Small intestine (tissue), 7 donors: Measurements from ENCODE around the gene TBCD. TPM values are rescaled to one million over a fixed set of nuclear protein-coding genes. Genes with fewer than 3 reads are reported as not detected.

Experiments used
- DNase-seq, 2 donors: peaks; one replicate each; pipeline versions ENCODE4 v3.0.0 to v3.0.0-alpha.2; 2013
- FAIRE-seq: peaks from 2 replicates; lab custom pipeline; 2012; peaks lifted over from hg19 to GRCh38; lab: Jason Lieb, UNC
- H3K27ac ChIP-seq, 3 donors: one replicate each; pipeline ENCODE4 v1.5.1; 2013; ENCODE audit warnings: low read length in 2 of 3, mild to moderate bottlenecking in 2 of 3, control low read depth in 1 of 3, inconsistent platforms in 1 of 3, low read depth in 1 of 3, moderate library complexity in 1 of 3
- H3K27me3 ChIP-seq, 3 donors: one replicate each; pipeline ENCODE4 v1.6.1; 2013; ENCODE audit warnings: low read length in 3 of 3, inconsistent platforms in 1 of 3; ENCODE audit not compliant: control insufficient read depth in 3 of 3, insufficient read depth in 3 of 3
- H3K36me3 ChIP-seq, 3 donors: one replicate each; pipeline ENCODE4 v1.6.1; 2013; ENCODE audit warnings: low read length in 3 of 3, inconsistent platforms in 1 of 3, low read depth in 1 of 3, mild to moderate bottlenecking in 1 of 3, moderate library complexity in 1 of 3; ENCODE audit not compliant: control insufficient read depth in 3 of 3, insufficient read depth in 2 of 3
- H3K4me1 ChIP-seq, 3 donors: one replicate each; pipeline ENCODE4 v1.6.1; 2013; ENCODE audit warnings: low read length in 2 of 3, inconsistent platforms in 1 of 3, low read depth in 1 of 3, mild to moderate bottlenecking in 1 of 3, moderate library complexity in 1 of 3; ENCODE audit not compliant: control insufficient read depth in 3 of 3, insufficient read depth in 2 of 3
- H3K4me3 ChIP-seq, 3 donors: one replicate each; pipeline ENCODE4 v1.5.1; 2013; ENCODE audit warnings: low read length in 3 of 3, control low read depth in 1 of 3, inconsistent platforms in 1 of 3, low read depth in 1 of 3, mild to moderate bottlenecking in 1 of 3, moderate library complexity in 1 of 3
- H3K9me3 ChIP-seq, 2 donors: one replicate each; pipeline ENCODE4 v1.6.1; 2013; ENCODE audit warnings: low read depth in 1 of 2, low read length in 1 of 2; ENCODE audit not compliant: control insufficient read depth in 2 of 2, insufficient read depth in 1 of 2
- WGBS, 3 donors: extraction: QIAGEN DNeasy Blood & Tissue Kit; methylation state at CpG; one replicate each; pipeline ENCODE4 v1.1.7; 2013; 5-methylcytosine and 5-hydroxymethylcytosine counted together
- polyA plus RNA-seq, 4 donors: library from polyadenylated mRNA; stranded (reverse) in 3 of 4; unstranded in 1 of 4; fragments of 200-250 nt in 3 of 4; fragments of 120-200 nt in 1 of 4; gene quantifications; one replicate each; pipeline versions ENCODE4 v1.2.1 to v1.2.3, GENCODE V29; 2013
- donor health status: healthy with polysubstance abuse.
- donor health status: control.
- donor health status: control.
- donor health status: Bipolar disorder and iron deficiency.
- donor health status: healthy.

Gene TBCD
- polyA plus RNA-seq, 4 donors, result 38.7 to 83.7 (median 67.3) TPM

DNA sequence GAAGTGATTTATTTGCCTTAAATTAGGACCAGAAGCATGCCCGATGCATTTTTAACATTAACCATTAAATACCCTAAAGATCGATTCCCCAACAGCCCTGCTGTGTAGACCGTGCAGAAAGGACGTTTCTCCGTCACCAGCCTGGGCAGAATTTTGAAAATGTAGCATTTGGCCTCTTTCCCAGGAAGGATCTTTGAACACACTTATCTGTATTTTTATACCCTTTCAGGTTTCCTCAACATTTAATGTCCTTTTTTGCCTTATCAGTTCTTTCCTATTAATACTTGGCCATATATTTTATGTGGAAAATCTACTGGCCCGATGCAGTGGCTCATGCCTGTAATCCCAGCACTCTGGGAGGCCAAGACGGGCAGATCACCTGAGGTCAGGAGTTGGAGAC, 142.5 kb downstream of the TBCD start:
- Histone ChIP-seq H3K36me3 (peaks cover 0 to 64% (median 0%) of the 10 kb centered on the region in 3 donors), H3K4me3 (no peak overlapping the region), H3K9me3 (no peaks in the 10 kb centered on the region), H3K27ac (no peak overlapping the region), H3K27me3 (no peaks in the 10 kb centered on the region), H3K4me1 (peaks cover 0 to 10% (median 2%) of the 10 kb centered on the region in 3 donors)
- DNase-seq (no peak), FAIRE-seq (no peak)
- WGBS, 3 donors, result 72 to 80% (median 74%) methylated on average over 7 of the region's 7 CpGs

DNA sequence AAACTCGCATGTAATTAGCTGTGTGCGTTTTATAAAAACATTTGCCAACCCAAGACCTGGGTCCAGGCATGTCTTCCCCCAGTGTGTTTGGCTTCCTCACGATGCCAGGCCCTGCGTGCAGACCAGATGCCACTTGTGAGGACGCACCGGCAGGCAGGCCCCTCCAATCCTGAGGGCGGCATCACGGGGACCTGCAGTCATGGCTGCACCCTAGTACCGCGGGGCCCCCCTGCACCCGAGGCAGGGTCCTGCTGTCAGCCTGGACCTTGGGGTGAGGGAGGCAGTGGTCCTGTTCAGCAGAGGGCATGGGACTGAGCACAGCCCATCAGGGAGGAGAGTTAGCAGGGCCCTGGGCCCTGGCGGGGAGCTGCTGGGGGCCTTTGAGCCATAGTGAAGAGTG, 143.2 kb downstream of the TBCD start:
- Histone ChIP-seq H3K4me3 (no peak overlapping the region), H3K9me3 (no peaks in the 10 kb centered on the region), H3K27ac (no peak overlapping the region), H3K27me3 (no peaks in the 10 kb centered on the region), H3K36me3 (peaks cover 0 to 61% (median 0%) of the 10 kb centered on the region in 3 donors), H3K4me1 (peaks cover 0 to 4% (median 2%) of the 10 kb centered on the region in 3 donors)
- no peak for DNase-seq
- FAIRE-seq, result no peak
- 94 to 97% (median 97%) methylated on average over 12 of the region's 12 CpGs for WGBS, 3 donors

DNA sequence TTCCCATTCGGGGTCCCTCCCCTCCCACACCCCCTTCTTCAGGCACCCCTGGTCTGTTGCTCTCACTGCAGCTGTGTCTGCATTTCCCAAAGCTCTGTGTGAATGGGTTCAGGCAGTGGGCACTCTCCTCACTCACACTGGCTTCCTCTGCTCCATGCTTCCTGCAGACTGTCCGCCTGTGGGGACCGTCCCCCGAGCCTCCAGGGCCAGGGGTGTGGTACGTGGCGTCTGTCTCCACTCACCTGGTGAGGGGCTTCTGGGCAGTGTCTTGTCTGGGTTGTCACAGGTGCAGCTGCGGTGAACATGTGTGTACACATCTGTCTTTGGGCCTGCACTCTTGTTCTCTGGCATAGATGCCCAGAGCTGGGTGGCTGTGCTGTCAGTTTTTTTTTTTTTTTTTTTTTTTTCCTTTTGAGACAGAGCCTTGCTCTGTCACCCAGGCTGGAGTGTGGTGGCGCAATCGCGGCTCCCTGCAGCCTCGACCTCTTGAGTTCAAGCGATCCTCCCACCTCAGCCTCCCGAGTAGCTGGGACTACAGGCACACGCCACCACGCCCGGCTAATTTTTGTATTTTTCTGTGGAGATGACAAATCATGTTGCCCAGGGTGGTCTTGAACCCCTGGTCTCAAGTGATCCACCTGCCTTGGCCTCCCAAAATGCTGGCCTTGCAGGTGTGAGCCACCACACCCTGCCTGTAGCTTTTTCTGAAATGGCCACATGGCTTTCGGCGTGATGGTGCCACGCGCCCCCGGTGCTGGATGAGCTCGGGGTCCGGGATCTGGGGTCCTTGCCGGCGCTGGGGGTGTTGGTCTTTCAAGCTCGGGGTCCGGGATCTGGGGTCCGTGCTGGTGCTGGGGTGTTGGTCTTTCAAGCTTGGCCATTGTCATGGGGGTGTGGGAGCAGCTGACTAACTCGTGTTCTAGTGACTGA, 144.5 kb downstream of the TBCD start:
- FAIRE-seq (no peak), DNase-seq (no peak)
- no peaks in the 10 kb centered on the region for H3K27me3 ChIP-seq
- H3K36me3 ChIP-seq, result peaks cover 0 to 56% (median 0%) of the 10 kb centered on the region in 3 donors
- H3K4me3 ChIP-seq, result no peak overlapping the region
- H3K27ac ChIP-seq, result no peak overlapping the region
- no peaks in the 10 kb centered on the region for H3K9me3 ChIP-seq
- peaks cover 0 to 2% (median 2%) of the 10 kb centered on the region in 3 donors for H3K4me1 ChIP-seq
- WGBS, 3 donors, result 93 to 96% (median 96%) methylated on average over 29 of the region's 29 CpGs

DNA sequence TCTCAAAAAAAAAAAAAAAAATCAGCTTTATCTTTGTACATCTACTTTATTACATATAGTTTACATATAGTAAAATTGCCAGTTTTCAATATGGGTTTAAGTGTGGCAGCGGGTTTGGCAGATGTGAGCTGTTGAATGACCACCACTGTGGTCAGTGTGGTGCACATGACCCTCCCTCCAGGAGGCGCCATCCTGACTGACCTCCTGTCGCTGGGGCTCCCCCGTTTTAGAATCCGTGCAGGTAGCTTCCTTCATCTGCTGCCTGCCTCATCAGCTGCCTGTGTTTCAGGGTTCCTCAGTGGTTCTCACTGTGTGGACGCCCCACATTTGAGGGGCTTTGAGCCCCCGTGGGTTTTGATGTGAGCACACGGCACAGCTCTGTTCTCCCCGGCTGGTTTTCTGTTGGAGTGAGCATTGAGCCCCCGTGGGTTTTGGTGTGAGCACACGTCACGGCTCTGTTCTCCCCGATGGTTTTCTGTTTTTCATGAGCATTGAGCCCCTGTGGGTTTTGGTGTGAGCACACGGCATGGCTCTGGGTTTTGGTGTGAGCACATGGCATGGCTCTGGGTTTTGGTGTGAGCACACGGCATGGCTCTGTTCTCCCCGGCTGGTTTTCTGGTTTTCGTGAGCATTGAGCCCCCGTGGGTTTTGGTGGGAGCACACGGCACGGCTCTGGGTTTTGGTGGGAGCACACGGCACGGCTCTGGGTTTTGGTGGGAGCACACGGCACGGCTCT, 145.8 kb downstream of the TBCD start:
- DNase-seq, result no peak
- H3K27me3 ChIP-seq, result no peaks in the 10 kb centered on the region
- peaks cover 0 to 2% (median 0%) of the 10 kb centered on the region in 3 donors for H3K4me1 ChIP-seq
- H3K4me3 ChIP-seq, result no peak overlapping the region
- FAIRE-seq, result no peak
- no peaks in the 10 kb centered on the region for H3K9me3 ChIP-seq
- 94 to 95% (median 94%) methylated on average over 21 to 24 of the region's 24 CpGs for WGBS, 3 donors
- peaks cover 0 to 57% (median 0%) of the 10 kb centered on the region in 3 donors for H3K36me3 ChIP-seq
- H3K27ac ChIP-seq, result no peak overlapping the region

DNA sequence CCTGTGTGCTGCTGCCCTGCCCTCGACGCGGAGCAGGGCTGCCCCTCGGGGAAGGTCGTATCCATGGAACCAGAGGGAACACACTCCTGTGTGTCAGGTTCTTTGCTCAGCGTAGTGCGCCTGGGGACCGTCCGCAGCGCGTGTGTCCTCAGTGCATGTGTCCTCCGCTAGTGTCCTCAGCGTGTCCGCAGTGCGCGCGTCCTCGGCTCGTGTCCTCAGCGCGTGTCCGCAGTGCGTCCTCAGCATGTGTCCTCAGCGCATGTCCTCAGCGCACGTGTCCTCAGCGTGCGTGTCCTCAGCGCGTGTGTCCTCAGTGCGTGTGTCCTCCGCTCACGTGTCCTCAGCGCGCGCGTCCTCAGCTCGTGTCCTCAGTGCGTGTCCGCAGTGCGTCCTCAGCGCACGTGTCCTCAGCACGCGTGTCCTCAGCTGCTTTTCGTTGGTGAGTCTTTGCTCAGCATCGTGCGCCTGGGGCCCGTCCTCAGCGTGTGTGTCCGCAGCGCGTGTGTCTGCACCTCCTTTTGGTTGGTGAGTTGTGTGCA, 147.2 kb downstream of the TBCD start:
- Histone ChIP-seq H3K36me3 (peaks cover 0 to 66% (median 0%) of the 10 kb centered on the region in 3 donors), H3K9me3 (no peaks in the 10 kb centered on the region), H3K4me3 (no peak overlapping the region), H3K4me1 (no peaks in the 10 kb centered on the region), H3K27ac (no peak overlapping the region), H3K27me3 (no peaks in the 10 kb centered on the region)
- DNase-seq (no peak), FAIRE-seq (no peak)
- 94 to 96% (median 95%) methylated on average over 53 of the region's 53 CpGs for WGBS, 3 donors

DNA sequence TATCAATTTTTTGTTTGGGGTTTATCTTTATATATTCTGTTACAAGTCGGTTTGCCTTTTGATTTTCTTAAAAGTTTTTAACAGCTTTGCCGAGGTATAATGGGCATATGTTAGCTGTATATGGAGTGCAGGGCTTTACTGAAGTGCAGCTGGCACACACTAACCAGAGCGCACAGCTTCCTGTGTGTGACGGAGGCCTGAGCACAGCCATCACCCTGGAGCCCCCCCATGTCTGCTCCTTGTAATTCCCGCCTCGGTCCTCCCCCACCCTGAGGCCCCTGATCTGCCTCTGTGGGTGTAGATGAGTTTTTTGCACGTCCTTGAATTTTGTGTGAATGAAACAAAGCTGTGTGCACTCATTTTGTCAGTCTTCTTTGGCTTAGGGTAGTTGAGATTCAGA, 148.1 kb downstream of the TBCD start:
- peaks cover 0 to 70% (median 0%) of the 10 kb centered on the region in 3 donors for H3K36me3 ChIP-seq
- no peak overlapping the region for H3K27ac ChIP-seq
- H3K27me3 ChIP-seq, result no peaks in the 10 kb centered on the region
- H3K9me3 ChIP-seq, result no peaks in the 10 kb centered on the region
- FAIRE-seq (no peak), DNase-seq (no peak)
- 82 to 92% (median 89%) methylated on average over 7 of the region's 7 CpGs for WGBS, 3 donors
- no peaks in the 10 kb centered on the region for H3K4me1 ChIP-seq
- no peak overlapping the region for H3K4me3 ChIP-seq

DNA sequence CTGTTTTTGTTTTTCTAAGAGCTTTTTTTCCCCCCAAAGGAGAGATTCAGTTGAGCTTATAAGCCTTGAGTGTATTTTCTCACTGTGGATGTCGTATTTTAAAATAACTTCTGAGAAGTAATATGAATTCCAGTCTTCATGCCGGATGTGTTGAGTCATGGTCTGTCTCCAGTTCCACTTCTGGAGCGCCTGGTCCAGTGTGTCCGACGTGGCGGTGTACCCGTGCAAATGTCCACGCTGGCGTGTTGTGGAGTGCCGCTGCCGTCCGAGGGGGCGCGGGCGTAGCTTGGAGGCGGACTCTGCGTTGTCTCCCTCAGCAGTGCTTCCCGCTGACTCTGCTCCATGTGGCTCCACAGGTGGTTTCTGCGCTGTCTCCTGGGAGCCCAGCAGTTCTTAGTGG, 148.9 kb downstream of the TBCD start:
- Histone ChIP-seq H3K27ac (no peak overlapping the region), H3K27me3 (no peaks in the 10 kb centered on the region), H3K4me3 (no peak overlapping the region), H3K9me3 (no peaks in the 10 kb centered on the region), H3K4me1 (no peaks in the 10 kb centered on the region), H3K36me3 (peaks cover 0 to 66% (median 0%) of the 10 kb centered on the region in 3 donors)
- WGBS, 3 donors, result 96 to 98% (median 98%) methylated on average over 19 of the region's 19 CpGs
- FAIRE-seq (no peak), DNase-seq (no peak)

DNA sequence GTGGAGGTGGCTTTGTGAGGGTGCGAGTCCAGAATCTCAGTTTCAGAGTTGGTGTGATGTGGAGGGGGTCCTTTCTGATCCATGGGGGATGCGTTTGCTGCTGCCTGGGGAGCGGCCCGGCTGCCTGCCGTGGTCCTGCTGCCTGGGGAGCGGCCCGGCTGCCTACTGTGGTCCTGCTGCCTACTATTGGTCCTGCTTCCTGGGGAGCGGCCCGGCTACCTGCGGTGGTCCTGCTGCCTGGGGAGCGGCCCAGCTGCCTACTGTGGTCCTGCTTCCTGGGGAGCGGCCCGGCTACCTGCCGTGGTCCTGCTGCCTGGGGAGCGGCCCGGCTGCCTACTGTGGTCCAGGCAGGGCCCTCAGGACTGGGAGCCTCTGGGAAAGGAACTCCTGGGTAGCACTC, 149.5 kb downstream of the TBCD start:
- Histone ChIP-seq H3K9me3 (no peaks in the 10 kb centered on the region), H3K4me3 (no peak overlapping the region), H3K36me3 (peaks cover 0 to 65% (median 0%) of the 10 kb centered on the region in 3 donors), H3K27me3 (no peaks in the 10 kb centered on the region), H3K4me1 (no peaks in the 10 kb centered on the region), H3K27ac (no peak overlapping the region)
- FAIRE-seq (no peak), DNase-seq (no peak)
- WGBS, 3 donors, result 95 to 99% (median 98%) methylated on average over 13 to 16 of the region's 16 CpGs
